Activated naive CD8-positive, alpha-beta T cell treated with anti-CD3 and anti-CD28 coated beads, Interleukin-2, amount 50 U/mL, for 24 hours (primary cell): ENCODE measurements around the gene GABRG3.

Experiments
- ATAC-seq: fragments of 150-1000 bp; cut with Tn5 transposase; one replicate; pipeline ENCODE4 v1.10.0; 2021
- DNase-seq: peaks from one replicate; pipeline ENCODE4 v3.0.0; 2021
- H3K27ac Mint-ChIP-seq: one replicate; pipeline ENCODE4 v1.8.0; 2021; ENCODE audit warnings: mild to moderate bottlenecking, mixed read lengths
- H3K27me3 Mint-ChIP-seq: one replicate; pipeline ENCODE4 v1.8.0; 2021; ENCODE audit warnings: mixed read lengths
- H3K36me3 Mint-ChIP-seq: one replicate; pipeline ENCODE4 v1.8.0; 2021; ENCODE audit warnings: low read depth, mixed read lengths
- H3K4me1 Mint-ChIP-seq: one replicate; pipeline ENCODE4 v1.8.0; 2021; ENCODE audit warnings: mixed read lengths
- H3K4me3 Mint-ChIP-seq: one replicate; pipeline ENCODE4 v1.8.0; 2021; ENCODE audit warnings: mild to moderate bottlenecking, moderate library complexity, mixed read lengths
- H3K9me3 Mint-ChIP-seq: one replicate; pipeline ENCODE4 v1.8.0; 2021; ENCODE audit warnings: mixed read lengths

GABRG3 gene

DNA sequence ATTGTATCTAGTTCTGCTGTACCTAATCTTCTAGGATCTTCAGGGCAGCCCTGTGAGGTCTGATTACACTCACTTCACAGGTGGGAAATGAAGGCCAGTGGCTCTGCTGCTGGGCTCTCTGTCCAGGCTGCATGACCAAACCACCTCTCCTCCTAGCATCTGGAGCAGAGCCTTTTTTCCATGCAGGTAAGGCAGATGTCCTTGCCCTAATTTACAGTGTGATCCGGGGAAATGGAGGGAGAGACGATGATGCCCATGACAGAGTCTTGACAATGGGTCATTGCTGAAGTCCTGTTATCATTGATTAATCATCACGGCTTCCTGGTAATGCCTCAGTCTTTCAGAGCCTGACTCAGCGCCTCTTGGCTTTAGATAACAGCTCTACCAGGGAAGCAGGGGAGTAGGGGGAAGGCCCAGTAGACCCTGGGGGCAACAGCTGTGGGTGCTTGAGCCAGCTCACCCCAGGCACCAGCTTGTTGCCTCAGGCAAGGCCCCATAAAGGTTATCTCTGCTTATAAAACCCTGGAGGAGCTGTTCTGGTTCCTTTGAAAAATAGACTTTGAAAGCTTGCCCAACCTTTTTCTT lies 153.4 kb downstream of the GABRG3 start:
- no peak overlapping the region for H3K4me3 Mint-ChIP-seq
- H3K4me1 Mint-ChIP-seq = no peaks in the 10 kb centered on the region
- no peak for ATAC-seq
- H3K9me3 Mint-ChIP-seq = peaks cover 5% of the 10 kb centered on the region
- no peak overlapping the region for H3K27ac Mint-ChIP-seq
- no peaks in the 10 kb centered on the region for H3K27me3 Mint-ChIP-seq
- no peak for DNase-seq
- H3K36me3 Mint-ChIP-seq = no peaks in the 10 kb centered on the region

DNA sequence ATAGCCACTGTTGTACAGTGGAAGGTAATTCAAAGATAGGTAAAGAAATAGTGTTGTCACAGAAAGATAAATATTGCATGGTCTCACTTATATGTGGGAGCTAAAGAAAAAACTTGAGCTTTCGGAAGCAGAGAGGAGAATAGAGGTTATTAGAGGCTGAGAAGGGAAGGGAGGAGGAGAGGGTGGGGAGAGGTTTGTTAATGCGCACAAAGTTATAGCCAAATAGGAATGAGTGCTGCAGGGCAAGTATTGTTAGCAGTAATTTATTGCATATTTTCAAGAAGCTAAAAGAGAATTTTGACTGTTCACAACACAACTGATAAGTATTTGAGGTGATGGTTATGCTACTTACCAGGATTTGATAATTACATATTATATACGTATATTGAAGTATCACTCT lies 154.2 kb downstream of the GABRG3 start:
- Mint-ChIP-seq H3K36me3 (no peaks in the 10 kb centered on the region), H3K27ac (no peak overlapping the region), H3K9me3 (peaks cover 5% of the 10 kb centered on the region), H3K4me1 (no peaks in the 10 kb centered on the region), H3K4me3 (no peak overlapping the region), H3K27me3 (no peaks in the 10 kb centered on the region)
- no peak for DNase-seq
- ATAC-seq = no peak

DNA sequence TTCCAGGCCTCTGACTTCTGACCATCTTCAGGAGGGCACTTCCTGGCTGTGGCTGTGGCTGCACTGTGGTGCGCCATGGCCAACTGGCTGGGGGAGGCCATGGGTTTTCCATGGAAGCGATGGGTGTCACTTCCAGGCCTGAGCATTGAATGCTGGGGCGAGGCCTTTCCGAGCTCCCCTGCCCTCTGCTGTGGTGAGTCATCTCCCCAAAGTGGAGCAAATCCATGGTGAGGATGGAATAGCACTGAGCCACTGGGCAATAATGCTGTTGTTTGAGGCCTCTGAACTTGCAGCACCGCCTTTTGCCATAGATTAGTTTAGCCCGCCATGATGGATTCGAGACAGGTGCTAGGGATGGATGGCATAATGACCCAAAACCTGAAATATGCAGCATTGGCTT lies 155.5 kb downstream of the GABRG3 start:
- ATAC-seq (no peak), DNase-seq (no peak)
- H3K4me3 Mint-ChIP-seq = no peak overlapping the region
- H3K9me3 Mint-ChIP-seq = peaks cover 9% of the 10 kb centered on the region
- no peaks in the 10 kb centered on the region for H3K27me3 Mint-ChIP-seq
- H3K4me1 Mint-ChIP-seq = no peaks in the 10 kb centered on the region
- no peaks in the 10 kb centered on the region for H3K36me3 Mint-ChIP-seq
- no peak overlapping the region for H3K27ac Mint-ChIP-seq

DNA sequence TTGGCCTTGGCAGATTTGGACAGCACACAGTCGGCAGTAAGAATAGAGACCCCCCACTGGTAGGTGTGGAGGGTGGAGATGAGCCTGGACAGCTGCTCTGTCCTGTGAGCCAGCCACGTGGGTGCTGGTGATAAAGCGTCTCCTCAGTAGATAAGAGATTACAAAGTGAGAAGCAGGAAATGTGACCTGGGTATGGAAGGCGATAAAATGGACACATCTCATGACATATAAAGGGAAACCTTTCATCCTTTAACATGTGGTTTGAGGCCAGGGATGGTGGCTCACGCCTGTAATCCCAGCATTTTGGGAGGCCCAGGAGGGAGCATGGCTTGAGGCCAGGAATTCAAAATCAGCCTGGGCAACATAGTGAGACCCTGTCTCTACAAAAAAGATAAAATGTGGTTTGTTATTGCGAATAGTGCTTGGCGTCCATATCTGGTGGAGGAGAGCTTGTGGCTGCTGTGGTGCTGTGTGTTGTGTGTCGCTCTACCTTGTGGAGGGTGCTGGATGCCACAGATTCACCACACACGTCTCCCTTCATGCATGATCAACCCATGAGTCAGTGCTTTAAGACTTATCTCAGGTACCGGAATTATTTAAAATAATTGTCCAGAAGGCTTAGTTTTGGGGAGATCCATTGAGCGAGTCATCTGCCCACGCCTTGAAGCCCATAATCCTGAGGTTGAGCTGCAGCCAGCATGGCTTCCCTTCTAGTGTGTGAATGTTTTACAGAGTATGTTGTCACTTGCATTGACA lies 157.0 kb downstream of the GABRG3 start:
- no peak for ATAC-seq
- H3K9me3 Mint-ChIP-seq = peaks cover 22% of the 10 kb centered on the region

DNA sequence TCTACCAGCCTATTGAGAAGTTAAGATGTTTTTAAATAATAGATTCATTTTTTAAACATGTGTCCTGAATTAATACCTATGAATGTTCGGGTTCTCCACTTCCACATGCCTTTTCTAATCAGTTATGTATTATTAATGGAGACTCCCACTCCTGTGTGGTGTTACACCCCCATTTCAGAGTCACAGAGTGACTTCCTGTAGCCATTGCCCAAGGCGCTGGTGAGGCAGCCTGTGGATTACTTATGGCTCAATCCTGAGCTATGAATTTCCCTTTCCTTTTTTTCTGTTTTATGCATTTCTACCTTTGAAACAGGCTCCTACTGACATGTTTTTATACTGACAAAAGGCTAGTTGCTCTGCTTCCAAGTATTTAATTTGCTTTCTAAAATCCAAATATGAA lies 162.3 kb downstream of the GABRG3 start:
- Mint-ChIP-seq H3K36me3 (no peaks in the 10 kb centered on the region), H3K4me1 (no peaks in the 10 kb centered on the region), H3K27me3 (no peaks in the 10 kb centered on the region), H3K9me3 (peaks cover 23% of the 10 kb centered on the region), H3K4me3 (no peak overlapping the region), H3K27ac (no peak overlapping the region)
- ATAC-seq (no peak), DNase-seq (no peak)

More for the DNA sequence above, 157.0 kb downstream of the GABRG3 start:
- no peaks in the 10 kb centered on the region for H3K4me1 Mint-ChIP-seq
- H3K36me3 Mint-ChIP-seq = no peaks in the 10 kb centered on the region
- no peak overlapping the region for H3K4me3 Mint-ChIP-seq
- H3K27ac Mint-ChIP-seq = no peak overlapping the region
- H3K27me3 Mint-ChIP-seq = no peaks in the 10 kb centered on the region
- DNase-seq = no peak

DNA sequence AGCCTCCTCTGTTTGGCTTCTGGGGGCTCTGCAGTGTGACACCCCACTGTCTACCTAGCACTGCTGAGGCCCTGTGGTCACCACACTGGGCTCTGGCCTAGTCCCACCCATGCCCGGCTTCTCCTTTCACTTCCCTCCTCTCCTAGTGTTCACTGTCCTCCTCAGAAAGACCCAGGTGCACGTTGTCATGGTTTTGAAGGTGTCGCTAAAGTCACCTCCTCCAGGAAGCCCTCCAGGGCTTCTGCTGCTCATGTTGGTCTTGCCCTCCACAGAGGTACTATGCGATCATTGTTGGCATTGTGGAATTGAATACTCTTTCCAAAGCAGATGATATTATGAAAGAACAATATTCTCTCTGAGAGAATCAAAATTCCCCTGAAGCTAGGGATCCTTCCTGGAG lies 163.5 kb downstream of the GABRG3 start:
- no peaks in the 10 kb centered on the region for H3K4me1 Mint-ChIP-seq
- no peak overlapping the region for H3K27ac Mint-ChIP-seq
- H3K36me3 Mint-ChIP-seq = no peaks in the 10 kb centered on the region
- H3K4me3 Mint-ChIP-seq = no peak overlapping the region
- no peak for DNase-seq
- no peak for ATAC-seq
- H3K27me3 Mint-ChIP-seq = no peaks in the 10 kb centered on the region
- peaks cover 23% of the 10 kb centered on the region for H3K9me3 Mint-ChIP-seq

DNA sequence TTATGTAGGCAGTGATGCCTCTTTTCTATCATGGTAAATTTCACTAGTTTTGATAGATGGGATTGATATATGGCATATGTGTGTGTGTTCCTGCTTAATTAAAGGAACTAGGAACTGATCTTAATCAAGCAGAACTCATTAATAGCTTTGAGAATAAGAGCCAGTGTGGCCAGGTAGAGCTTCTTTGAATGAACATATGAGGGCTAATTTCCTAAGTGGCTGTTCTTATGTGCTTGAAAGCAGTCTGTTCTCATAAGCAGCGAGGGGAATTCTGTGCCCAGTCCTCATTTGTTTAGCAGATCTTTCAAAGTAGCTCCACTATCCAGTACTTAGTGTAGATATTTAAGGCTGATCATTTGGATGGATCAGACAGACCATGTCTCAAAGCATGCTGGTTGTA lies 164.2 kb downstream of the GABRG3 start:
- no peak for DNase-seq
- no peaks in the 10 kb centered on the region for H3K36me3 Mint-ChIP-seq
- ATAC-seq = no peak
- no peaks in the 10 kb centered on the region for H3K27me3 Mint-ChIP-seq
- H3K9me3 Mint-ChIP-seq = peaks cover 23% of the 10 kb centered on the region
- H3K4me1 Mint-ChIP-seq = no peaks in the 10 kb centered on the region
- no peak overlapping the region for H3K4me3 Mint-ChIP-seq
- H3K27ac Mint-ChIP-seq = no peak overlapping the region

DNA sequence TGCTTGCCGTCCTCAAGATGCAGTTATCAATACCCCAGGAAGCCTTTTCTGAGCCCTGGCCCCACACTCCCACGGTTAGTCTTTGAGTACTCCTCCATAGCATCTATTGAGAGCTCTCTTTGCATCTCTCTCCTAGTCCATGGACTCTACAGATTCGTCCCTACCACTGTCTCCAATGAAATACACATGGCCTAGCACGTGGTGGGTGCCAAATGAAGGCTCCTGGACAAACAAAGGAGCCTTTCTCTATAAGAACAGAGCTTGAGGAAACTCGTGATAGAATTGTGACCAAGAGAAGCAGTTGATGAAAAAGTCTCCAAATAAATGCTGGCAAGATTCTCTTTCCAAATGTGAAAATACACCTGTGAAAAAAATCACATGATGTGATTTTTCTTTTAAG lies 166.1 kb downstream of the GABRG3 start:
- peaks cover 13% of the 10 kb centered on the region for H3K9me3 Mint-ChIP-seq
- H3K27me3 Mint-ChIP-seq = no peaks in the 10 kb centered on the region
- no peak for ATAC-seq
- H3K4me1 Mint-ChIP-seq = no peaks in the 10 kb centered on the region
- DNase-seq = no peak
- no peaks in the 10 kb centered on the region for H3K36me3 Mint-ChIP-seq
- H3K27ac Mint-ChIP-seq = no peak overlapping the region
- no peak overlapping the region for H3K4me3 Mint-ChIP-seq

DNA sequence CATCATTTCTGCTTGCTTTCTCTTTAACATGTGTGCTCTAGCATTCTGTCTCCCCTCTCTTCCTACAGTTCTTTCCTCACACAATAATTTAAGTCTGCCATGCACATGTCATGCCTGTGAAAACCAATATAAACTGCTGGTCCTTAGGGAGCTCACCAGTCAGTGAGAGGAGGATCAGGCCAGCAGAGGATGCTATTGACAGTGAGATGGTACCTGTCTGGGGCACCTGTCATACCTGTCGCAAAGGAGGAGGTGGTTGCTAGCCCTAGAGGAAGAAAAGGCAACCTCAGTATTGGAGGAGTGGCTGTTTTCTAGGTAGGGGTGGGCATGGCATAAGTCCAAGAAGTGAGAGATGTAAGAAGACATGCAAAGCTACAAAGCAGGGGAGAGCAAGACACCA lies 194.6 kb downstream of the GABRG3 start:
- Mint-ChIP-seq H3K36me3 (no peaks in the 10 kb centered on the region), H3K4me1 (no peaks in the 10 kb centered on the region), H3K4me3 (no peak overlapping the region), H3K9me3 (peaks cover 21% of the 10 kb centered on the region), H3K27me3 (no peaks in the 10 kb centered on the region), H3K27ac (no peak overlapping the region)
- no peak for ATAC-seq
- DNase-seq = no peak

DNA sequence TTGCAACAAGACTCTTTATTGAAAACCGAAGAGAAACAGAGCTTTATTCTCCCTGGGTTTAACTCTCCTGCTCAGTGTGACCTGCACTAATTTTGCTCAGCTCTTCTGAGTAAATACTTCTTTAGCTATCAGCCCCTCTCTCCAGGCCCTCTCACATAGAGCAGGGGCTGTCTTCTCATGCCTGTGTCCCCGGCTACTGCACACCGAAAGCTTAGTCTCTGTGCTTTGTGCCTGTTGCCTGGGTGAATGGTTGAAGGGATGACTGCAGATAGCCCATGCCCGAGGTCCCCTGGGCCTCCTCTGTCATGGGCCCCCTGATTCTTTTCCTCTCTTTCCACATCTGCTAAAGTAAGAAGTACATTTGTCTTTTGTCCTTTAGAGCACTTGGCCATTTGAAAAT lies 195.9 kb downstream of the GABRG3 start:
- Mint-ChIP-seq H3K36me3 (no peaks in the 10 kb centered on the region), H3K9me3 (peaks cover 20% of the 10 kb centered on the region), H3K4me3 (no peak overlapping the region), H3K4me1 (no peaks in the 10 kb centered on the region), H3K27ac (no peak overlapping the region), H3K27me3 (no peaks in the 10 kb centered on the region)
- no peak for ATAC-seq
- DNase-seq = no peak

DNA sequence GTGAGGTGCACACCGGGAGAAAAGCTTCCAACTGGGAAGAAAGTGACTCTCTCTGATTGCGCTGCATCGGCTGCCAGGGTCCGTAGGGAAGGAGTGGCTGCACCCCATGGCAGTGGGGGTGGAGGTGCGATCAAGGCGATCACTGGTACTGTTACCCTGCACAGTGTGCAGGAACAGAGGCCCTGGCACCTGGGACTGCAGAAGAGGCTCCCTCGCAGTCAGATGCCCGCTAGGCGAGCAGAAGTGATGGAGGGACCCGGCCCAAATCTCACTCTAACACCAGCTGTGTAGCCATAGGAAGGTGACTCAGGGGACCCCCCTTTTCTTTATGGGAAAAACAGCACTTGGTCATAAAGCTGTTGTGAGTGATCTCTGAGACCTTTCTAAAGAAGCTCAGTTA lies 196.8 kb downstream of the GABRG3 start:
- H3K4me1 Mint-ChIP-seq = no peaks in the 10 kb centered on the region
- peaks cover 14% of the 10 kb centered on the region for H3K9me3 Mint-ChIP-seq
- no peak for ATAC-seq
- H3K36me3 Mint-ChIP-seq = no peaks in the 10 kb centered on the region
- no peak overlapping the region for H3K27ac Mint-ChIP-seq
- H3K4me3 Mint-ChIP-seq = no peak overlapping the region
- H3K27me3 Mint-ChIP-seq = no peaks in the 10 kb centered on the region
- DNase-seq = no peak

DNA sequence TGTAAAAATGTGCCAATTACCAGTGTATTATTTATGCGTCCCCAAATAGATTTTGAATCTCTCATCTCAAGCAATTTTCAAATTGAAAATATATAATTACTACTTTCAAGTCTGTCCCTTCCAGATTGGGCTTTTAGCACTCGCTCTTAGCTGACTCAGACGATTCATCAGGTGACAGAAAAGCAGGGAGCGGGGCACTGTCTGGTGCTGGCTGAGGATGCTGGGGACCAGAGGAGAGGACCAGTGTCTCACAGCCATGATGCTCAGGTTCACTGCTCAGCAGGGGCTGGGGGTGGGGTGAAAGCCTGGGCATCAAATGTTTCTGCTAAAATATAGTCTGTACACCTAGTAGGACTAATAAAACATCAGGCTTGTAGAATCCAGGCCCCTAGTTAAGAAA lies 199.9 kb downstream of the GABRG3 start:
- no peak for DNase-seq
- Mint-ChIP-seq H3K36me3 (no peaks in the 10 kb centered on the region), H3K9me3 (peaks cover 7% of the 10 kb centered on the region), H3K27me3 (no peaks in the 10 kb centered on the region), H3K4me1 (no peaks in the 10 kb centered on the region), H3K4me3 (no peak overlapping the region), H3K27ac (no peak overlapping the region)
- no peak for ATAC-seq

DNA sequence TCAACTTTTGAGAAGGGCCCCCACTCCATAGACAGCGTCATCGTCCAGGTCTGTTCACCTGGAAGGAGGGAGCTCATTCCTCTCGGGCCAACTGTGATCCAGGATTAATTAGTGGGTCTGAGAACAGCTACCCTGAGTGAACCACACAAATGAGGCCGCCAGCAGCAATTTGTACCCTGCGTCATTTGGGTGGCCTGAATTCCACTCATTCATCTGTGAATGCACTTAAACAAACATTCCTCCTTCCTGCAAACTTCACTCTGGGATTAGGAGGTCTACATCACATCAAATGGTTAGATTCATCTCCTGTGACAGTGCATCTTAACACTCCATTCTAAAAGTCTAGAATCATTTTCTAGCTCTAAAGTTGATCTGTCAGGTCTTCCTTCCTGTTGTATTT lies 201.8 kb downstream of the GABRG3 start:
- Mint-ChIP-seq H3K9me3 (peaks cover 17% of the 10 kb centered on the region), H3K4me1 (no peaks in the 10 kb centered on the region), H3K36me3 (no peaks in the 10 kb centered on the region)

DNA sequence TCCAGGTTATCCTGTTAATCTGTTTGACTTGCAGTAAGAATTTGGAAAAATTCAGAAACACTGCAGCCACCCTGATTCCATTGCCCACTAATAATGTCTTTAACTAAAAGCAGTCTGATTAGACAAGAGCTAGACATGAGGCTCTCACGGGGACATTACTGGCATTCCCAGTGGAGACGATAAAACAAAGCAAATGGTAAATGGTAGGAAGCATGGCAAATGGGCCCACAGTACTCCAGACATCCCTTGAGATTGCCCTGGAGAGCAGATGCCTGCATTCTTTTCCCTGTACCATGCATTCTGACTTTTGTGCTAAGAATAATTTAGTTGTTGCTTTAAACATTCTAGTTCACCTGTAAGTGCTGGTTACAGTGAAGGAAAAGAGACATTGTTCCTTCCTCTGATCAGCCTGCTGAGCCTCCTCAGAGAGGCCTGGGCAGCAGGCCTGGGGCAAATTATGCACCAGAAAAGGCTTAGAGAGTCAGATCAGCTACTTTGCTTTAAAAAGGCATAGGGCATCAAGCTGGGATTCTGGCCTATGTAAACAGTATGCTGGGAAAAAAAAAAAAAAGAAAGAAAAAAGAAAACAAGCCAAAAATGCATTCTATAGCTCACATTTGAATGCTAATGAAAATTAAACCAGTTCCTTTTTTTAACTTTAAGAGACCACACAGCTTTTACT lies 204.6 kb downstream of the GABRG3 start:
- ATAC-seq = no peak
- peaks cover 21% of the 10 kb centered on the region for H3K9me3 Mint-ChIP-seq
- H3K4me3 Mint-ChIP-seq = no peak overlapping the region

More for the DNA sequence above, 201.8 kb downstream of the GABRG3 start:
- DNase-seq (no peak), ATAC-seq (no peak)
- no peak overlapping the region for H3K27ac Mint-ChIP-seq
- no peaks in the 10 kb centered on the region for H3K27me3 Mint-ChIP-seq
- H3K4me3 Mint-ChIP-seq = no peak overlapping the region

DNA sequence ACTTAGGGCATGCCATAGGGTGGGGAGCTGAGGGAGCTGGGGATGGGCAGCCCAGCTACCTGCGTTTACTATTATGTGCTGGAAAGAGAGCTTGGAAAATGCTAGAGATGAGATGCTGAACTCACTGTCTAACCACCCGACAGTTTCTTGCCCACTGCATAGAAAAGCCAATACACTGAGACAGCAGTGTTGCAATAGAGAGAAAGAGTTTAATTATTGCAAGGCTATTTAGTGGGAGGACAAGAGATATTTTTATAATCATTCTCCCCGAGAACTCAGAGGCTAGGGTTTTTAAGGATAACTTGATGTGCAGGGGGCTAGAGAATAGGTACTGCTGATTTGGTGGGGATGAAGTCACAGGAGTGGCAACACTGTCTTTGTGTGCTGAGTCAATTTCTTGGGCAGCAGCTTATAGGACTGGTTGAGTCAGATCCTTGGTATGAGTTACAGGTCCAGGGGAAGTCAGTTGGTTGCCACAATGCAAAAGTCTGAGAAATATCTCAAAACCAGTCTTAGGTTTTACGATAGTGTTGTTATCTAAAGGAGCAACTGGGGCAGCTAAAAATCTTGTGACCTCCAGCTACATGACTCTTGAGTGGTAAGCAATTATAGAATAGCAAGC lies 205.9 kb downstream of the GABRG3 start:
- Mint-ChIP-seq H3K27ac (no peak overlapping the region), H3K36me3 (no peaks in the 10 kb centered on the region), H3K27me3 (no peaks in the 10 kb centered on the region), H3K4me3 (no peak overlapping the region), H3K9me3 (peaks cover 23% of the 10 kb centered on the region), H3K4me1 (no peaks in the 10 kb centered on the region)
- no peak for ATAC-seq
- DNase-seq = no peak

More for the DNA sequence above, 204.6 kb downstream of the GABRG3 start:
- Mint-ChIP-seq H3K27ac (no peak overlapping the region), H3K4me1 (no peaks in the 10 kb centered on the region), H3K36me3 (no peaks in the 10 kb centered on the region), H3K27me3 (no peaks in the 10 kb centered on the region)
- DNase-seq = no peak
